Activated T-helper 1 cell treated with anti-CD3 and anti-CD28 coated beads, Interleukin-2, amount 50 U/mL, for 16 hours (primary cell): ENCODE measurements around the gene CNTN6.

ENCODE experiments used
- DNase-seq, 2 donors: peaks; one replicate each; pipeline ENCODE4 v3.0.0-alpha.2; 2020; ENCODE audit warnings: low read depth in 1 of 2, low spot score in 1 of 2

The CNTN6 gene

DNA sequence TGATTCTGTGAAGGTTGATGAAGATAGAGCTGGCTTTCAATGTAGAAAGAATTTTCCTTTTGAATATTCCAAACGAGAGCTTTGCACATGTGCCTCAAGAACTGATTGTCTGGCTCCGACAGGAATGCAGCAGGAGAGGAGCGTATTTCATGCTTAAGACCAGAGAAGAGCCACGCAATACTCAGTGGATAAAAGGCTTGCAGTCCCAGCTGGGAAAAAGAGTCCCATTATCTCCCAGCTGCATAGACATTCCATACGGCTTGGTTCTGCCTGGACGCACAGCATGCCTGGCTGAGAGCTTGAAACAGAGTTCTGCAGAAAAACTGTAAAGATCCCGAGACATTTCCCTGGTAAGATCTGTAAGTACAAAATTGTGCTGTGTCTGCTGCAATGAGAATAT lies at the start of gene CNTN6:
Gene CNTN6, plus strand, starts transcription at position 254 of the 400 bp plus-strand sequence. CDS start 54,985 bp downstream, outside the sequence.
- no peak for DNase-seq

DNA sequence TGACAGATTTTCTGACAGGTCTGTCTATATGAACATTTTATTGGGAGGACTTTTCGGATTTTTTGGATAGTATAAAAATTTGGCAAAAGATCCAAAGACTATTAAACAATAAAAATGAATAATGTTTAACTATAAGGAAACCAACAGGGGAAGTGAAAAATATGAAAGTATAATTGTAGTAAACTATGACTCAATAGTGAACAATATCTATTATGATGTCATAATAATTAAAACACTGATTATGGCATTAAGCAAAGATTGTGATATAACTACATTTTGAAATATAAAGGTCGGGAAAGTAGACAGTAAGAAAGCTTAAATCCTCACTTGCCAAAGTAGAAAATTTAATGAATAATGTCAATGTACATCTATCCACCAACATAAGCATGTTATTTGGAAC lies 44.3 kb upstream of the CNTN6 start:
- no peak for DNase-seq

DNA sequence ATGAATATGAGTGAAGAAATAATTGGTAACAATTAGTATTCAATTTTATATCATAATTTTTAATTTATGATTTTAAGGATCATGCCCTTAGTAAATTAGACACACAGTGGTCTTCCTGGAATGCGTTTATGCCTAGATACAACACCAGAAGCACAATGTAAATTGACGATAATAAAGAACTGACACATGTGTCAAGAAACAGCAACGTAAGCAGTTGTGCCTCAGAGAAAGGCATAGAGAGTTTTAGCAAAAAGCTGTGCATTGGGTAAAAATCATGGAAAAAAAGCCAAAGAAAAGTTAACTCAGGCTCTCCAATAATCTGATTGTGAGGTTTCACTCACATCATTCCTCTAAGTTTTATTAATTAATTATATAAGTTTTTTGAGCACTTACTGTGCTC lies 37.0 kb upstream of the CNTN6 start:
- DNase-seq, result no peak

GRCh38 chr3:1056744-1057143 lies 36.1 kb upstream of the CNTN6 start:
- no peak for DNase-seq

DNA sequence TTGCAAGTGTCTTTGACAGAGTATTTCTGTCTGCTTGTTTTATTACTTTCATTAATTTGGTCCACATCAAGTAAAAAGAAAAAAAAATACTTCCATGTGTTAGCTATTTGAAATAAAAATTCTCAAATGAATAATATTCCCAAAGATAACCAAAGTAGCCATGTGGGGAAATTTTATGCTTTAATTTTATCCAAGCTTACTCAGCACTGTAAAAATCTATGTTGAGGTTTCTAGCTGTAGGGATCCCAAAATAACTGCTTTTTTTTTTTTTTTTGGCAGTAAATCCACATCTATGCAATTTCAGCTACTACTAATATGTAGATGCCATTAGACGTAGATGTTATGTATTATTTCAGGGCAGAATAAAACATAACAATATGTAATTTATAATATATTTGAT lies 35.4 kb upstream of the CNTN6 start:
- DNase-seq, result no peak

DNA sequence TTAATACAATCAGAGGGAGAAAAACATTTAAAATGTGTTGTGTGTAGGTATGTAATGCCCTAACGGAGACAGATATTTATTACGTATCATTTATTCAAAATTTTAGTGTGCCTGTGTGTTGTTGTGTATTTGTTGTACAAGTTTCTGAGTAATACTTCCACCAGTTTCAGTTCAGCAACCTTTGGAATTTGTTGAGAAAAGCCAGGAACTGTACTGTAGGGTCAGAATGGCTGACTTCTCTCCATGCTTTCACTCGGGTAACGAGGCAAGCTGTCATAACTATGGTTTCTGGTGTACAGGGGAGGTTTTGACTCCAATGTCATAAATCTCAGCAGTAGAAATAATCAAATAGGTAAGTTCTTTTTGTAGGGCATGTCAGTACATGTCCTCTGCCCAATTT lies 23.8 kb upstream of the CNTN6 start:
- DNase-seq, result no peak

DNA sequence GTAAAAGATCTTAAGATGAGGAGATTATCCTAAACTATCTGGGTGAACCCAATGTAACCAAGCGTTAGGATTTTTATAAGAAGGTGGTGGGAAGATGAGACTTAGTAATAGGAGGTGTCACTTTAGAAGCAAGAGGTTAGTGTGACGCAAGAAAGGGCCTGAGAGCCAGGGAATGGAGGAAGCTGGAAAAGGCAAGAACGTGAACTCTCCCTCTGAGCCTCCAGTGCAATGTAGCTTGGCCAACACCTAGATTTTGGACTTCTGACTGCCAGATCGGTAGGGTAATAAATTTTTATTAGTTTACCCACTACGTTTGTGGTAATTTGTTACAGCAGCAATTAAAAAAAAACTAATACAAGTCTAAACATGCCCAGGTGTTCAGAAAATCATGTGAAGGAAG lies 20.8 kb upstream of the CNTN6 start:
- DNase-seq, result no peak

GRCh38 chr3:1079662-1080061 lies 13.2 kb upstream of the CNTN6 start:
- no peak for DNase-seq

DNA sequence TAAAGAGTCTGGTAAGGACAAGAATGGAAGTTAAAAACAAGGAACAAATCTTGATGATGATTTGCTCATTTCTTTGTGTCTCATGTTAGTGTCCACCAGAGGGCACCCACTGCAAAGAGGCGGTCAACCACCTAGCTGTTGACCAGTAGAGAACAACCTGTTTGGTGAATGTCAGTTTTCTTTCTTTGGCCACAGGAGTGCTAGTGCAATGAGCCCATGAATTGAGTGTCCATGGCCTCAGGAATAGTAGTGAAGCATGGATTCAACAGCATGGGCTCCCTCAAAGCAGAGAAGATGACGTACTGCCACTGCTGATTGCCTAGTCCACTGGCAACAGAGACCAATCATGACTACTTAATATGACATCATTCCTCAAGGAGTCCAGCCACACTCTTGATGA lies 10.7 kb upstream of the CNTN6 start:
- DNase-seq, result no peak

DNA sequence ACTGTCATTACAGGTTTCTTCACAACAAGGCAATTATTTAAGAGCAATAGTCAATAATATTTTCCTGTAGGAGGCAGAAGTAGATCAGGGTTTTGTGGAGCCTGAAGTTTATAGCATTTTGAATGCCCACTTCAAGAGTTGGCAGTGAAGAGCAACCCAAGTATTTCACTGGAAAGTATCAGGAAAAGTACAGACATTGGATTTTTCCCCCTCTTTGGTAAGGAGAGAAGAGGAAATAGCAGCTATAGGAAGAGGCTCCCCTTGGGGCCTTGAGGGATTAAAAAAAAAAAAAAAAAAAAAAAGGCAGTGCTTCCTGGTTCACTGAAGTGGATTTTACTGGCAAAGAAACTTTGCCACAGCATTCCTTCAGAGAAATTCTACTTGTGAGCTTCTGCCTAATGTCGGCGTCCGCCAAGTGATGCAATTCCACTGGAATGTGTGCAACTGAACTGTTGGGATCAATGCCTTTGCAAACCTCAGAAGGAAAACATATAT lies 5.7 kb upstream of the CNTN6 start:
- DNase-seq, result no peak

DNA sequence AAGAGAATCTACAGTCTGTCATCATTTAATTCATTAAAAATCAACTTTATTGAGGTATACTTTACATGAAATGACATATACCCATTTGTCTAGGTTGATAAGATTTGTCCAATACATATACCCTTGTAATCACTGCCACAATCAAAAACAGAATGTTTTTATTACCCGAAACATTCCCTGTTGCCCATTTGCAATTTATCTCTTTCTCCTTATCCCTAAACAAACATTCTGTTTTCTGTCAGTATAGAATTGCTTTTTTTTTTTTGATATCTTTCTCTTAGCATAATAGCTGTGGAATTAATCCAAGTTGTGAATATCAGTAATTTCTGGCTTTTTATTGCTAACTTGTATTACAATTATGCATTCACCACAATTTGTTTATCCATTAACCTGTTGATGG lies 4.3 kb upstream of the CNTN6 start:
- no peak for DNase-seq

DNA sequence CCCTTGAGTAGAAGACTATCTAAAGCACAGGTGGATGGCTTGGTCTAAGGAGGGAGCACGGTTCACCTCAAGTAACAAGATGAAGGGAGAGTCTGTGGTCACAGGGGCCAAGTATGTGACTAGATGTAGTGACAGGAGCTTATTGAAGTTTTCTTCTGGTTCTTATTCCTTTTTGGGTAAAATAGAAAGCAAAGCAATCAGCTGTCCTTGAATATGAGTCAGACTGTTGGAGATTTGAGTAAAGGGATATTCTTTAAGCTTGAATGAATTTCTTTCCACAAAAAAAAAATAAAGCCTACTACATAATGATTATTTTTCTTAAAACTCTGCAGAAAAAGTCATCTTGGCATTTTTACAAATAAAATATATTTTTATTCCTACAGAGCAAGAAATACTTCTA lies 1.5 kb upstream of the CNTN6 start:
- no peak for DNase-seq

GRCh38 chr3:1092061-1092460 lies 763 bp upstream of the CNTN6 start:
- DNase-seq, result no peak

- DNase-seq, result no peak
Observed at GRCh38 chr3:1093217-1093616, 393 bp downstream of the CNTN6 start.

DNA sequence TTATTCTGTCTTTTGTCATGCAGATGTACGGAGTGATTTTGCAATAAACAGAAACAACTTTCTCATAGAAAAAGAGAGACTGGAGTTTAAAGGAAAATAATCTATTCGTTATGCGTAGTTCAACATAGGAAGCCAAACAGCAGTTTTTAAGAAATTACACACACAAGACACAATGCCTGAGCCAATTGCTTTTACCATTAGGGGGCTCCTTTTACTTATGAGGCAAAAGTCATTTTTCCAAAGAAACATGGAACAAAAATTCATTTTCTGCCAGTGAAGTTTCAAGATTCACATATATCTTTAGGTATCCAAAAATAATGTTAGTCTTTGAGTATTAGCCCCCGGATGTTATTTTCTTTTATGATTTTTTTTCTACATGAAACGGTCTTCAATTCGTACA lies 10.7 kb downstream of the CNTN6 start:
- DNase-seq, result no peak

- DNase-seq, result no peak
Observed at GRCh38 chr3:1117843-1118473, 25.1 kb downstream of the CNTN6 start.

GRCh38 chr3:1131166-1131565 lies 38.3 kb downstream of the CNTN6 start:
- DNase-seq, result no peak

DNA sequence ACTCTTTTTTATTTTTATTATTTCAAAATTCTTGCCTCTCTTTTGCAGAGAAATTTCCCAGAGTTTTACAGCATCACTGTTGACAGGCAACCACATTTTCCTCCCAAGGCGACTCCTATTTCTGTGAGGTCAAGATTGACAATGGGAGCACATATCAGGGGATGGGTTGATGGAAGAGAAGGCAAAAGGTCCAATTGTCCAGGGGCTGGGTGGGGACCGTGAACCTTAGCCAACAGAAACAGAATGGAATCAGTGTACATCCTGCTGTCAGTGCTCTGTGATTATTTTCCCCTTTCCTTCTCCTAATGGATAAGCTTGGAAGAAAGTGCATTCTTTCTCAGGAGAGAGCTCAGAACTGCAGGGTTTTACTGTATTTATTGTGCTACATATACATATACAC lies 42.4 kb downstream of the CNTN6 start:
- no peak for DNase-seq

GRCh38 chr3:1138036-1138435 lies 45.2 kb downstream of the CNTN6 start:
- no peak for DNase-seq

DNA sequence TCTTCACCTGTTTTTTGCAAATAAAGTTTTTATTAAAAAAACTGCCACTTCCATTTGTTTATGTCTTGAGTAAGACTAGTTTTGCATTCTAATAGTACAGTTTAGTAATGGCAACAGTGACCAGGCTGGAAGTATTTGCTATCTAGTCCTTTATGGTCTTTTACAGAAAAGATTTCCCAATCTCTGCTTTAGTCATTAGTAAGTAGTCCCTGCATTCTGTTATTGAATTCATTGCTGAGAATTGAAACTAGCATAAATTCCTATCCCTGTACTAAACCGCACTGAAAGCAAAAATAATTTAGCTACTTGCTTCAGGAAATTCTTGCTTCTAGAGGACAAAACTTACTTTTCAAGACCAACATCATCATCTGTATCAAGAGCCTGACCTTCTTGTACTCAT lies 46.2 kb downstream of the CNTN6 start:
- DNase-seq, result no peak

DNA sequence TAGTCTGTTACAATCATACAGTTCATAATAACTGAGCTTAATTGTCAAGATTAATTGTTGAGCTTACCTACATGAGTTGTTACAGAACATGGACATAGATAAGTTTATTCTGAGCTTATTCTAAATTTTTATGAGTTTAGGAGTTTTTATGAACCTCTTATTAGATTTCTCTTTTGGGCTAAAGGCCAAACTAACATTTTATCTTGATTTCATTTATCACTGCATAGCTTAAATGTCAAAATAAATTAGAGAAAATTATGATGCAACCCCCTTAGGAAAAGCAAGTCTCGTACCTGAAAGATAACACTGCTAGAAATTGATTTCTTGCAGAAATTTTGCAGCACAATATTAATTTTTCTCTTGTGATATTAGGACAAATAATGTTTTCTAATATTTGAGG lies 54.5 kb downstream of the CNTN6 start:
- no peak for DNase-seq

GRCh38 chr3:1147819-1148218 lies 55.0 kb downstream of the CNTN6 start:
- DNase-seq, result no peak

DNA sequence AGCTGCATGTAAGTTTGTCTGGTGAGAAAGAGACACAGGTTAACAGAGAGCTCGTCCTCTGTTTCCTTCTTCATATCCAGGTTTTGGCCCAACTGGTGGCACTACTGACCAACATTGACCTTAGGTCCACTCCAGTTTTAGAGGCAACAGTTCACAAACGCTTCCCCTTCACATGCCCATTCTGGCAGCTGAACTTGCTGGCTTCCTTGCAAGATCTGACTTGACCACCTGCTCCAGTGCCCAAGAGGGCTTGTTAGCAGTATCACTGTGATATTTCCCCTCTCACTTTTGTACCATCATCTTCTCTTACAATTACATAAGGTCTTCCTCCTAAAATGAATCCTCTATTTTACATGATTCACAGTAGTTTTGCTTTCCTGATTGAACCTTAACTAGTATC lies 71.3 kb downstream of the CNTN6 start:
- DNase-seq, result no peak

GRCh38 chr3:1171320-1171719 lies 78.5 kb downstream of the CNTN6 start:
- DNase-seq, result no peak
